Peyer's patch (tissue), 4 donors: ENCODE results near the gene EFNB2. TPM values are rescaled to one million over a fixed set of nuclear protein-coding genes. Genes with fewer than 3 reads are reported as not detected.

Experiments
- DNase-seq, 3 donors: peaks; one replicate each; pipeline ENCODE4 v3.0.0-alpha.2; 2017 to 2019
- H3K27ac ChIP-seq, 4 donors: fragments of 200-600 bp; sonication (generic); one replicate each; pipeline ENCODE4 v1.5.1; 2016 to 2019
- H3K27me3 ChIP-seq, 2 donors: fragments of 200-600 bp; sonication (generic); one replicate each; pipeline ENCODE4 v1.5.1; 2019
- H3K36me3 ChIP-seq, 3 donors: fragments of 200-600 bp; sonication (generic); one replicate each; pipeline ENCODE4 v1.5.1; 2016 to 2019
- H3K4me1 ChIP-seq, 4 donors: fragments of 200-600 bp; sonication (generic); one replicate each; pipeline ENCODE4 v1.5.1; 2016 to 2019
- H3K4me3 ChIP-seq, 4 donors: fragments of 200-600 bp; sonication (generic); 1 replicate in 3 of 4; 2 replicates in 1 of 4; pipeline ENCODE4 v1.5.1; 2016 to 2019; ENCODE audit warnings: mild to moderate bottlenecking in 1 of 4
- H3K9me3 ChIP-seq, 4 donors: fragments of 200-600 bp; sonication (generic); one replicate each; pipeline ENCODE4 v1.5.1; 2016 to 2019; ENCODE audit warnings: mild to moderate bottlenecking in 1 of 4
- CTCF ChIP-seq, 6 experiments: fragments of 450-650 bp in 4 of 6; fragments of 200-600 bp in 2 of 6; sonication (generic) in 1 of 6; IDR thresholded peaks; one replicate each; pipeline ENCODE4 v1.5.1; 2017 to 2019; ENCODE audit warnings: antibody characterized with exemption in 6 of 6, mild to moderate bottlenecking in 3 of 6, moderate library complexity in 1 of 6
- POLR2A ChIP-seq, 2 donors: fragments of 450-650 bp; IDR thresholded peaks; one replicate each; pipeline ENCODE4 v1.5.1; 2017; ENCODE audit warnings: antibody characterized with exemption in 2 of 2, mild to moderate bottlenecking in 2 of 2, moderate library complexity in 2 of 2
- total RNA-seq, 4 donors: library from RNA; depleted of rRNA; stranded (reverse); fragments of >200 nt; gene quantifications; one replicate each; pipeline ENCODE4 v1.1.0, GENCODE V29; 2016

Gene EFNB2
- total RNA-seq, 4 donors from 2014 or later: 5.8 to 38.9 (median 30.2) TPM

- no peak overlapping the region for H3K4me3 ChIP-seq
- no peak for TF ChIP-seq CTCF (IDR thresholded peaks at IDR 0.05)
- no peak for TF ChIP-seq POLR2A (IDR thresholded peaks at IDR 0.05)
- no peak for DNase-seq
- H3K27ac ChIP-seq: peak overlapping the region in 2 of 4 donors; percentile 42 to 46
- H3K4me1 ChIP-seq: peaks cover 0 to 19% (median 0%) of the 10 kb centered on the region in 4 donors
- H3K36me3 ChIP-seq: no peaks in the 10 kb centered on the region
- no peaks in the 10 kb centered on the region for H3K9me3 ChIP-seq
- no peaks in the 10 kb centered on the region for H3K27me3 ChIP-seq
Measured at GRCh38 chr13:106475852-106476251, 59.6 kb downstream of the EFNB2 start.

- Histone ChIP-seq H3K36me3 (no peaks in the 10 kb centered on the region), H3K4me3 (no peak overlapping the region), H3K4me1 (peaks cover 0 to 19% (median 0%) of the 10 kb centered on the region in 4 donors), H3K27me3 (no peaks in the 10 kb centered on the region), H3K9me3 (no peaks in the 10 kb centered on the region), H3K27ac (no peak overlapping the region)
- DNase-seq: no peak
- no peak for TF ChIP-seq POLR2A (IDR thresholded peaks at IDR 0.05)
- TF ChIP-seq CTCF (IDR thresholded peaks at IDR 0.05): no peak
Measured at GRCh38 chr13:106474912-106475311, 60.5 kb downstream of the EFNB2 start.

- no peak for DNase-seq
- H3K9me3 ChIP-seq: no peaks in the 10 kb centered on the region
- H3K4me1 ChIP-seq: peaks cover 0 to 19% (median 0%) of the 10 kb centered on the region in 4 donors
- TF ChIP-seq POLR2A (IDR thresholded peaks at IDR 0.05) (no peak), CTCF (IDR thresholded peaks at IDR 0.05) (no peak)
- H3K4me3 ChIP-seq: no peak overlapping the region
- no peaks in the 10 kb centered on the region for H3K27me3 ChIP-seq
- no peaks in the 10 kb centered on the region for H3K36me3 ChIP-seq
- H3K27ac ChIP-seq: peak overlapping the region in 1 of 4 donors; percentile 64
Measured at GRCh38 chr13:106473154-106473553, 62.3 kb downstream of the EFNB2 start.

GRCh38 chr13:106472621-106473020, 62.8 kb downstream of the EFNB2 start:
- DNase-seq: no peak
- Histone ChIP-seq H3K4me3 (peak overlapping the region in 1 of 4 donors; percentile 30), H3K4me1 (peaks cover 0 to 19% (median 0%) of the 10 kb centered on the region in 4 donors), H3K9me3 (no peaks in the 10 kb centered on the region), H3K27me3 (no peaks in the 10 kb centered on the region), H3K36me3 (no peaks in the 10 kb centered on the region), H3K27ac (peak overlapping the region in 1 of 4 donors; percentile 64)
- TF ChIP-seq POLR2A (IDR thresholded peaks at IDR 0.05) (no peak), CTCF (IDR thresholded peaks at IDR 0.05) (no peak)

GRCh38 chr13:106471957-106472543, 63.4 kb downstream of the EFNB2 start:
- H3K36me3 ChIP-seq: no peaks in the 10 kb centered on the region
- TF ChIP-seq POLR2A (IDR thresholded peaks at IDR 0.05): peak in 1 of 2 donors; percentile 33
- peak in 1 of 6 experiments; percentile 6 for TF ChIP-seq CTCF (IDR thresholded peaks at IDR 0.05)
- peak overlapping the region in 2 of 4 donors; percentile 4 to 30 for H3K4me3 ChIP-seq
- H3K27me3 ChIP-seq: no peaks in the 10 kb centered on the region
- H3K27ac ChIP-seq: peak overlapping the region in 2 of 4 donors; percentile 36 to 64
- peaks cover 0 to 19% (median 0%) of the 10 kb centered on the region in 4 donors for H3K4me1 ChIP-seq
- no peaks in the 10 kb centered on the region for H3K9me3 ChIP-seq
- peak in 2 of 3 donors; percentile 75 to 83 for DNase-seq
